Colon (tissue), 2 donors: ENCODE measurements around the gene NOL4L.

ENCODE experiments used
- FAIRE-seq: peaks from 2 replicates; lab custom pipeline; 2012; peaks lifted over from hg19 to GRCh38; lab: Jason Lieb, UNC
- donor health status: control.
- donor health status: control.

NOL4L gene

DNA sequence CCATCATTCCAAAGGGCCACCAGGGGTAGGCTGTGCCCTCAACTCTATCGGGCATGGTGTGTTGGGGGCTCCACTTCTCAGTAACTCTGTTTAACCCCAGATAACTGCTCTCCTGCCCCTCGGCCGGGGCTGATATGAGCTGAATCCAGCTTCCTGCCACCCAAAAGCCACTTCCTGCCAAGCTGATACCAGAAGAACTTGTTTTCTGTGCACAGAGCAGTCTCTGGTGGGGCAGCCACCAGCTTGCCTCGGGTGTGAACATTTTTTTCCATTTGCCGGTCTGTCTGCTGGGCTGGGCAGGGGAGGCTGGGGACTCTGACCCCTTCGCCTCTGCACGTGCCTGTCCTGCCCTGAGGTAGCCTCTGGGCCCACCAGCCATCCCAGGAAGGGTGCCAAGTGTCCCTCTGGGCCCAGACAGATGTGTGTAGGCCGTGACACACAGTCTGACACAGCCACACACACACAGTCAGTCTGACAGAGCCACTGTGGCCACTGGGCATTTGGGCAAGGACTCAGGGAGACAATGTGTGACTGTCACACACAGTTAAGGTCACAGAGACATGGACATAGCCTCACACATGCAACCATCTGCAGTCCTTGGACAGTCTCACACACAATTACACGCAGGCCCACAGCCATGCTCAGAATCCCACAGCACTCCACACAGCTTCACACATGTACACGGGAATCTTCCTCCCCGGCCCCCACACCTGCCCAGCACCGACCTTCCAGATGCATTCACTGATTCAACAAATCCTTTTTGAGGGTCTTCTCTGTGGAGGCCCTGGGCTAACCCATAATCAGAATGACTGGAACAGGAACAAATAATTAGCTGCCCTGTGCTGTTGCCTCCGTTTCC lies 45.1 kb downstream of the NOL4L start:
- FAIRE-seq = no peak

DNA sequence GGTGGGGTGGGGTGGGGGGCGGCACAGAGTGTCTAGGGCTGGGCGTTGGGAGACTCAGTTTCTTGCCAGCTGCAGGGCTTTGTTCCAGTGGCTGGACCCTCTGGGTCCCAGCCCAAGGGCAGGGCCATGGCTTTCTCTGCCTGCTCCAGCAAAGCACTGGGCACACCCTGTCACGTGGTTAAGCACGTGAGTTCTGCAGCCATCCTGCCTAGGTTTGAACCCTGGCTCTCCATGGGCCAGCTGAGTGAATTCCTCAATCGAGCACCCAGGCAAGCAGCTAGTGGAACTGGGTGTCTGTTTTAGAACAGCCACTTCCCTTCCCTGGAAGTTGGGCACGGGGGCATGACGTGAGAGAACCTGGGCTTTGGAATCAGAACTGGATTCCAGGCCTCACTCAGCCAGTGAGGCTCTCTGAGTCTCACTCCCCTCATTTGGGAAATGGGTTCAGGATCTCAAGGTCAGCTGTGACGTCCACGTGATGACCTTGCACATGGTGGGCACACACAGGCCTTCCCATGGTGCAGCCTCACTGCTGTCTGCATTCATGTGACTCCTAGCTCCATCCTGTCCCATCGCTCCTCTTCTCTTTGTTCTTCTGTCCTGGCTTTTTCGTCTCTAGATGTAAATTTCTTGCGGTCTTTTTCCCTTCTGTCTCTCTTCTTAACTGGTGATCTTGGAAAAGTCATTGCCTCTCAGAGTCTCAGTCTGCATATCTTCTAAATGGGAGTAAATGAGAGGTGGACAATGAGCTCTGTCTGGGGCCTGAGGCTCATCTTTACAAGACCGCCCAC lies 45.9 kb downstream of the NOL4L start:
- no peak for FAIRE-seq

DNA sequence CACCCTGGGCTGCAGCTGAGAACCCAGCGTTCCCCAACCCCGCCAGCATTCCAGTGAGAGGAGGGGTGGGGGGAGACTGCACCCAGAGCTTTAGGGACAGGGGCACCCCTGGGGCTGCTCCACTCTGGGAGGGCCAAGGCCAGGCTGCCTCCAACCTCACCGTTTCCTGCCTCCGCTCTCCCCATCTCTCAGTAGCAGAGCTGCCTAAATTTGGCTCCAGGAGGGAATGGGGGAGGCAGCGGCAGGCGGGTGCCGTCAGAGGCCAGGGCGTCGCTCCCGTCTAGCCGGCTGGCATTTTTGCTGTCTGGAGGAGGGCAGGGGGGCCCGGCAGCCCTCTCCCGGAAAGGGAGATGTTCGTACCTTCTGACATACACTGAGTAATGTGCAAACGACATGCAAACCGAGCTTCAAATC lies 46.6 kb downstream of the NOL4L start:
- no peak for FAIRE-seq

DNA sequence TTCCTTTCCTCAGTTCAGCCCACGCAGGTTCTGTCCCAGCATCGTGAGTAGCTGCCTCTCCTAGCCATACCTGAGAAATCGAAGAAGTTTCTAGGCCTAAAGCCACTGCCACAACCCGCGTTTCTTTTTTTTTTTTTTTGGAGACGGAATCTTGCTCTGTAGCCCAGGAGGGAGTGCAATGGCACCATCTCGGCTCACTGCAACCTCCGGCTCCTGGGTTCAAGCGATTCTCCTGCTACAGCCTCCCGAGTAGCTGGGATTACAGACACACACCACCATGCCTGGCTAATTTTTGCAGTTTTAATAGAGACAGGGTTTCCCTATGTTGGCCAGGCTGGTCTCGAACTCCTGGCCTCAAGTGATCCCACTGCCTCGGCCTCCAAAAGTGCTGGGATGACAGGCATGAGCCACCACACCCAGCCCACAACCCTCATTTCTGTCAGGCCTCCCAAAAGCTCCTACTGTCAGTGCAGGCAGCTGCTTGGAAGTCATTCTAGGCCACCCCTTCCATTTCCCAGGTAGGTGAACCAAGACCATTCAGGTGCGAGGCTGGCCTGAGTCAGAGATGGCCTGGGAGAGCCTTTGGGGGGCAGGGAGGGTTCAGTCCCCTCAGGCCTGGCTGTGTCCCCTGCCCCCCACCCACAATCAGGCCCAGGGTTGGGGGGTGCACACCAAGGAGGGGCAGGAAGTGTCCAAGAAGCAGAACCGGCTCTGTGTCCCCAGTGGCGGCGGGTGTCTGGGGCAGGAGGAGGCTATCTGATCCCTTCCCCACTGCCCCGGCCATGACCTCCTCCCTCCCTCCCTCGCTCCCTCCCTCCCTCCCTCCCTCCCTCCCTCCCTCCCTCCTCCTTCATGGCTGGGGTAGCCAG lies 47.2 kb downstream of the NOL4L start:
- FAIRE-seq = no peak

DNA sequence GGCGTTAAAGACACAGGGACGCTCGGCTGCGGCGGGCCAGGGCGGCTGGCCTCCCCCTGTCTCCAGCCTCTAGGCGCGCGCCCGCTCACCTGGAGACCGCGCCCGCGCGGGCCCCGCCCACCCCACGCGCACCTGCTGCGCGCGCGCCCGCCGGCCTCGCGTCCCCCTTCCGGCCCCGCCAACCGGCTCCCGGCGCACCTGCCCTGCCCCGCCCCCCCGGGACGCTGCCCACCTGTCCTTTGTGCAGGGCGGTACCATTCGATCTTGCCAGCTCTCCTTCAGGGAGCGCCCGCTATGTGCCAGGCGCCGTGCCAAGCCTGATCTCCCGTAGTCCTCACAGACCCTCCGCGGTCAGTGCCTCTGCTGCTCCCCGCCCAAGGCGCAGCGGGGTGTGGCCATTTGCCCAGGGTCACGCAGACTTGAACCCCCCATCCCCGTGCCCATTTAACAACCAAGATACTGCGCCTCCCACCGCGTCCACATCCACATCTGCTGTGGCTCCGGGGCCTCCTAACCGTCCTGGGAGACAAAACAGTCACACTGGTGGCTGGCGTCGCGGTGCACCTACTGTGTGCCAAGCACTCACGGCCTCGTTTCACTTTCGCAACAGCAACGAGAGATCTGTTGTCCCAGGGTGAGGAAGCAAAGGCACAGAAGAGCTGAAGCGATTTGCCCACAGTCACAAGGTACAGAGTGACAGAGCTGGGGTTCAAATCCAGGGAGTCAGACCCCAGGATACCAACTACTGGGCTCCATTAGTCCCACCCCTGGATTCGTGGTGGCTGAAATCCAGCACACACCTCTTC lies 48.1 kb downstream of the NOL4L start:
- FAIRE-seq = no peak

DNA sequence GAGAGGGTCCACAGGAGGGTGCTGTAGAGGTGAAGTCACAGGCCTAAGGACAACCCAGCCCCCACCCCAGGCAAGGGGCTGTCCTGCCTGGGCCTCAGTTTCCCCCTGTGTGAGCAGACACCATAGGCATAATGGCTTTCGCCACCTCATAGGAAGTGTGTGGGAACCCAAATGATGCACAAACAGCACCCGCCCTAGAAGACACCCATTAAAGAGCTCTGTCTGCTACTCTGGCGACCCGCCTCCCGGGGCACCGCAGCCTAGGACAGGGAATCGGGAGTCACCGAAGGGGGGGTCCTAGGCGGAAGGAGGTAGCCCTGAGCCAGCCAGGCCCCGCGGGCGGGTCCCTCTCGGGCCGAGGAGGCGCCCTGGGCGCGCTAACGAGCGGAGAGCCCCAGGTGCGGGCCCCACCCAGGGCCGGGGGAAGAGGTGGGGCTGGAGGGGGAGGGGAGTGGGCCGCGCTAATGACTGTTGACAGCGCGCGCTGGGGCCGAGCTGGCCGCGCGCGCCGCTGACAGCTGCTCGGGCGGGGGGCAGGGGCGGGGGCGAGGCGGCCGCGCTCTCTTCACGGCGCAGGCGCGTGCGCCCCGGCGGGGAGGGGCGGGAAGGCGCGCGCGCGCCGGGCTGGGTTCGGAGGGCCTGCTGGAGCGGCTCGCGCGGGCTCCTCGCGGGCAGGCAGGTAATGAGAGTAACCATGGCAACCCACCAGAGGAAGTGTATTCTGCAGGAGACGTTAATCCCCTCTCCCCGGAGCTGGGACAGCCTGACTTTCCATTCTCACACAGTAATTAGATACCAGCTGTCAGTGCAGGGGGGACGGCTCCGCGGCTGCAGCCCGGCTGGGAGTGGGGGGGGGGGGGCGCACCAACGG lies 48.9 kb downstream of the NOL4L start:
- no peak for FAIRE-seq

DNA sequence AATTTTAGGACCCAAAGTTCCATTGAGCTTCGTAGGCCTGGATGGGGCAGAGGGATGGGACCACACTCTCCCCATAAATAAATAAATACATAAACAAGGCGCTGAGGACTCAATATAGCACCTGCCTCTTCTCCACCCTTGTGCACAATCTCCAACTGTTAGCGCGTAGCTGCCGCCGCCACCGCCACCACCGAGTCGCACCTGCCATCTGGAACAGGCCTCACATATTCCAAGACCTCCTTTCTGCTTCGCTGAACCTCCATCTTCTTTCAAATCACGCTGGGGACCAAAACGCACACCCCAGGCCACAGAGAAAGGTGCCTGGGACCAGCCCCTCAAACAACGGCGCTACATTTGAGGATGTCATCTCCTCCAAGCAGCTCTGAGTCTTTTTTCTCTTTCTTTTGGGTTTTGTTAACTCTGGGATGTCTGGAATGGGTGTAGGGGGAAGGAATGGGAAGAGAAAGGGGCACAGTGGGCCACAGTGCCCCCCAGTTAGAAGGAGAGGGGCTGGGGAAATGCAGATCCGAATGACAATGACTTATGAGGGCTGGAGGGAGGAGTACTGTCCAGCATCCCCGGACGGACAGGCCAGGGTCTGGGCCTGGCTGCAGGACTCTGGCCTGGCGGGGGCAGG lies 49.7 kb downstream of the NOL4L start:
- no peak for FAIRE-seq

DNA sequence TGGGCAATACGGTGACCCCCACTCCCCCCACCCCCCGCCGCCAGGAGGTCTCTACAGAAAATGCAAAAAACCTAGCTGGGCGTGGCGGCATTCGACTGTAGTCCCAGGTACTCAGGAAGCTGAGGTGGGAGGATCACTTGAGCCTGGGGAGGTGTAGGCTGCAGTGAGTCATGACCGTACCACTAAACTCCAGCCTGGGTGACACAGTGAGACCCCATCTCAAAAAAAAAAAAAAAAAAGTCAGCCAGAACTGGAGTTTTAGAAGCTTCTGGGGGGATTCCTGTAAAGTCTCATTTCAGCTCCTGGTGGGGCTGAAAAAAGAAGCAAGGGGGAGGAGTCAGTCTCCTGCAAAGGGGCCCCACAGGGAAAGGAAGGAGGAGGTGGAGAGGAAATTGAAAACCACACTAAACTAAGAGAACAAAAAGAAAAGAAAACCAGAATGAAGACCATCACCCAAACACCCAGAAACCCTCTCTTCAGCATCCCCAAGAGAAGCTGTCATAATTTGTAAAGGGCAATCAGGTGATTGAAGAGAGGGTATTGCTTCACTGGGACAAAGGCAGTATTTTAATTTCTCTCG lies 50.4 kb downstream of the NOL4L start:
- no peak for FAIRE-seq

DNA sequence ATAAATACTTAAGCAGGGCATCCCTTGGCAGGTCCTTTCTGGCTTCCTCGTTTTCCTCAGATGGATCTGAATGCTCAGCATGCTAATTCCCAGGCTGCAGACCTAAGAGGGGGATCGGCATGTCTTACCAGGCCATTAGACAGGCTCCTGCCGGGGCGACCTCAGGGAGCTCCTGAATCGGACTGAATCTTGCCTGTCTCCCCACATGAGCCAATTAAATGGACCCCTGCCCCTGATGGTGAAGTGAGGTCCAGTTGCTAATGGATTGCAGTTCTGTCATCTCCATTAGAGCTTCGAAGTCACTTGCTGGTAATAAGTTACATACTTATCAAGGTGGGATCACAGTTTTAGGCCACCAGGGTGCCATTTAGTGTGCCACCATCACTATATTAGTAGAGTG lies 51.4 kb downstream of the NOL4L start:
- no peak for FAIRE-seq

DNA sequence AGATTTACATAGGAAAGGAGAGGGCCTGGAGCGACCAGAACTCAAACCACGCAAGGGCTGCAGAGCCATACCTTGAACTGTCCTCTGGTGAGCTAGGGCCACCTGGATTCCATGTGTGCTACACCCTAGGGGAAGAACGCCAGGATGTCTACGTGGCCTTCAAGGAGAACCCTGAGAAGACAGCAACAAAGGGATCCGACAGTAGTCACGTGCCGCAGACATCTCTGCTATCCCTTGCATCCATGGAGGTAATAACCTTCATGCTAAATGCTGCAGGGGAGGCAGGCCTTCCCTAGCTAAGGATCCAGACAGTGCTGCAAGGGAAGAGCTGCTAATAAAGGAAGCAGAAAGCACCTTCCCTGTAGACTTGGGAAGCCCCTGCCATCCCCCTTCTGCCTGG lies 52.9 kb downstream of the NOL4L start:
- no peak for FAIRE-seq

DNA sequence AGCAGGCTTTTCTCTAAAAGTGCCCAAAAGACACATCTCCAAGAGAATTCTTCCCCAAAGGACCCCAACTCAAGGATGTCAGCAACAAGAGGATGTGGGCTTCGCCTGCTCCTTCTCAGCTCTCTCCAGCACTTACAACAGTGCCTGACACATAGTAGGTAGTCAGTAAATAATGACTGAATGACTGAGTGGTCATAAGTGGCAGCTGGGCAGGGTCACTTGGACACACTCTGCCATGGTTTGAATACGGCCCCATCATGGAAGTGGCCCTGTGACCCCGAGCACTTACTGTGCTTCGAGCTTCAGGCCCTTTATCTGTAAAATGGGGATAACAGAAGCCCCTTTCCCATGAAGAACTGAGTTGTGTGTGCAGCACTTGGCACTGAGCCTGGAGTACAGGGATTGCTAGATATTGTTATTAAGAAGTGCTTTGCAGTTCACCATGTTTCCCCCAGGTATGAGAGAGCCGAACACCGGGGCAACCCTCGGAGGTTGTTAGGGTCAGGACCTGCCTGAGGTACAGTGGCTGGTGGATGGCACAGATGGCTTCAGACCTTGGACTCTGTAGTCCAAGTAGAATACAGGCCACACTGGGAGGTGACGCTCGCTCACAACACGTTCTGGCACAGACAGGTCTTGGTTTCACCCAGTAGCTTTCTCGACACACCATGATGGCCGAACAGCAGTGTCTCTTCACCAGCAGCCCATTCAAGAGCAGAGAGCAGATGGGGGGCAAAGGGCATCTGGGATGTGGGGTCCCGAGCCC lies 56.0 kb downstream of the NOL4L start:
- FAIRE-seq = no peak

DNA sequence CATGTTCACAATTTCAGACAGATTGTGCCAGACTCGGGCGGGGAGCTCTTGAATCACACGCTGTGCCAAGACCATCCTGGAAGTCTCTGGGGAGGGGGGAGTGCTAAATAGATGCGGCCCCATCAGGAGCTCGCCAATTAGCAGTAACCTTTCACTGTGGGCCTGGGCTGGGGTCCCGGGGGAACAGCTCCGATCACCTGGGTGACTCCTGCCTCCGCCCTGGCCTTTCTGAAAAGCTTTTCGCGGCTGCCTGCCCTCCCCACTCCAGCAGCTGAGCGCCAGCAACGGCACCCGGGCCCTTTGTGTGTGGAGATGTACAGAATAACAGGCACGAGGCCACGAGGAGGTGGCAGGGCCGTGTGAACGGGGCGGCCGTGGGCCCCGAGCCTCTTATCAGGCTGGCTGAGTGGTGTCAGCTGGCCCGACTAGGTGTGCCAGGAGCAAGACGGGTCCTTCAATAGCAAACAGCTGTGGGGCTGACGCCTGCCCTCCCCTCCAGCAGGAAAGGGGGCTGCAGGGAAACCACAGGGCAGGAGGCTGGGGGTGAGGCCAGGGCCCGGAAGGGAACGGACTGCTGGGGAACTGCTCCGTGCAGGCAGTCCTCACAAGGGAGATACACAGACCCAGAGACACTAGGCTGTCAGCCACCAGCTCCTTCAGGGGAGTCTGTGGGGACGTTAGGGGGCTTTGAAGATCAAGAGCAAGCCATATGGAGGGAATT lies 56.8 kb downstream of the NOL4L start:
- no peak for FAIRE-seq

DNA sequence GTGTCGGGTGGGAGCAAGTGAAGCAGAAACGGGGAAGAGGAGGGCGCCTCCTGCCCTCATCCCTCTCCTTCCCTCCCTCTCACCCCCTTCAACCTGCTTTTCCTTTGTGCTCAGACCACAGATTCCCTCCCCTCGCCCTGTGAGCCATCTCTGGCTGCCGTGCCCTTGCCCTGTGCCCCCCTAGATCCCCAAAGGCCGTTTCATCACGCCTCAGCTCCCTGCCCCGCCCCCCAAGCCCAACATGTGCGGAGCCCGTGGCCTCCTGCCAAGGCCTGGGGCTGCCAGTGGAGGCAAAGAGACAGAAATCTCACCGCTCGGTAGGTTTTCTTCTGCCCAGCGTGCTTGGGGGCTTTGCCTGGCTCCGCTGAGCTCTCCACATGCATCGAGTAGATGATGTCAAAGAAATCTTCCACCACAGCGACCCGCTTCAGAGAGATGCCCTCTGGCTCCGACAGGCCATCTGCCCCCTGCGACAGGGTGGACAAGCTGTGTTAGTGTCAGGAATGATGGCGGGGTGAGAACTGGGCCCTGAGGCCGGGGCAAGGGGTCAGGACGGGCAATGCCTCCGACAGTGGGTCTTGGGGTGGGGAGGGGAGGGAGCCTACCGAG lies 57.6 kb downstream of the NOL4L start:
- no peak for FAIRE-seq

DNA sequence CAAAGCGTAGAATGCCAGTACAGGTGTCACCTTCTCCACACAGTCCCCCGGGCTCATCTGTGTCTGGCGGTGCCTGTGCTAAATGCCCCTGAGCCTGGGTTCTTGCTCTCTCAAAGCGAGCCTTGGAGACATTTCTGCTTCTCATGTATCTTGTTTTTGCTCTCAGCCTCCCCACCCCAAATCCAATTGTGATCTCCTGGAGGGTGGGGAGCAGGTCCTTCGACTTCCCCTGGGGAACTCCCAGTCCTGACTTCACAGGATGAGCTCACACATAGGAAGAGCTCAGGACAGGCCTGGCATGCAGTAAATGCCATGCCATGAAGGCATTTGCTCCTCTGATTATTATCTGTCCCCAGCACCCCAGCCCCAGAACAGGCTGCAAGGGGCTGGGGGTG lies 58.1 kb downstream of the NOL4L start:
- FAIRE-seq = no peak

DNA sequence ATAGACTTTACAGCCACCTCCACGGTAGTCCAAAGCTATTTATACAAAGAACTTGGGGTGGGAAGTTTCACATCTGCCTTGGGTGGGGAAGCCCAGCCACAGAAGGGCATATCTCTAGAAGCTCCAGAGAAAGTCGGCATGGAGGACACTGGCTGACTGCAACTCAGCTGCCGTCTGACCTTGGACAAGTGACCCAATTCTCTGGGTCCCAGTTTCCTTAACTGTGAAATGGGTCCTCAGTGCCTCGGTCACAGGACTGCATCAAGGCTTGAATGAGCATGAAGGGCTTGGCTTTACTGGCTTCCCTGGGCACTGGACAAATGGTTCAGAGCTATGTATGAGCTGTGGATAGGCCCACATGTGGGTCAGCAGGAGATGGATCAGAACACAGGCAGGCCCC lies 58.6 kb downstream of the NOL4L start:
- FAIRE-seq = no peak

DNA sequence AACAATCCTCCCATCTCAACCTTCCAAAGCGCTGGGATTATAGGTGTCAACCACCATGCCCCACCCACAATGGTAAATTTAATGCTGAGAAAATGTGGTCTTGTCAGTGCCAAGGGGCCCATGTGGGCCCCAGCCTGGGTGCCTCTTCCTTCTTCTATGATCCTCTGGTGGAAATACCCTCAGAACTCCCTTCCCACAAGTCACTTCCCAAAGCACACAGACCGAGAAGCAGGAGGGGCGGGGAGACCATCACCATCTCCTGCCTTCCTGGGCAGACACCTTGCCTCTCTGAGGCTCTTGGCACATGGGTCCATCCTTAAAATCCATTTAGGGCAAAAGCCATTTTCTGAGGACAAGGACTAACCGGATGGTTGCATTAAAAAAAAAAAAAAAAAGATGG lies 59.0 kb downstream of the NOL4L start:
- no peak for FAIRE-seq

DNA sequence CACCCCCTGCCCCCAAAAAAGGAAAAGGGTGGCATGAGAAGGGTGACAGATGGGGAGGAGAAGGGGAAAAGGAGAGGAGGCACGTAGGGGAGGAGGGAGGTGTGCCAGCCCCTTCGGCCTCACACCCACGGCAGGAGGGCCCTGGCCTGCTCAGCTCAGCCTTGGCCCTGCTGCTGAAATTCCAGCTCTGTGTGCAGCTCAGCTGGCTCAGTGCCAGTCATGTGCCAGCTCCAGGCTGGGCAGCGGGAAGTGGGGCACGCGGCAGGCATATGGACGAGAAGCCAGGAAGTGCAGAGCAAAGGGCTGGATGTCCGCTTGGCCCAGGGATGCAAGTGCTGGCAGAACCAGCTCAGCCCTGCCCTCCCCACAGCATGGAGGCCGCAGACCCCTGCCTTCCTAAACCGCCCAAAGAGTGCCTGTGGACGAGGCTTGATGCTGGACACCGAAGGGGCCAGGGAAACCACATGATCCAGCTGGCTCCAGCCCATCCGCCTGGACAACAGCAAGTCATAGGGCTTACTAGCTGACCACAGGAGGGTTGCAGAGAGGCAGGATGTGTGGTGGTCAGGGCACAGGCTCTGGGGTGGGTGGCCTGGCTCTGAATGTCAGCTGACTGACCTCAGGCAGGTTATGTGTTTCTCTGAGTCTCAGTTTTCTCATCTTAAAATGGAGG lies 60.2 kb downstream of the NOL4L start:
- no peak for FAIRE-seq
